Cardiac fibroblast (primary cell): ENCODE results near the gene TMEM186.

Experiments used
- DNase-seq, 2 donors: peaks; one replicate each; pipeline versions ENCODE4 v3.0.0 to v3.0.0-alpha.2; 2010; ENCODE audit warnings: low read depth in 2 of 2
- H3K4me3 ChIP-seq, 2 donors: replicated peaks in 1 of 2; 1 replicate in 1 of 2; 2 replicates in 1 of 2; pipeline ENCODE4 v1.5.1; 2011; ENCODE audit warnings: low read depth in 2 of 2, low read length in 2 of 2, mild to moderate bottlenecking in 2 of 2, moderate library complexity in 1 of 2
- CTCF ChIP-seq: IDR thresholded peaks from one replicate; pipeline ENCODE4 v1.5.1; 2011; ENCODE audit warnings: low read depth, mild to moderate bottlenecking, low read length, inconsistent platforms

Gene TMEM186

GRCh38 chr16:8832717-8833105, 35.3 kb upstream of the TMEM186 start:
- H3K4me3 ChIP-seq = no peak overlapping the region
- no peak for DNase-seq
- TF ChIP-seq CTCF = no peak

- no peak for TF ChIP-seq CTCF
- no peak for DNase-seq
These were observed 34.7 kb upstream of the TMEM186 start for GRCh38 chr16:8831871-8832716.

GRCh38 chr16:8831450-8831849, 34.0 kb upstream of the TMEM186 start:
- no peak for DNase-seq
- no peak overlapping the region for H3K4me3 ChIP-seq
- TF ChIP-seq CTCF = no peak

More at GRCh38 chr16:8831871-8832716, 34.7 kb upstream of the TMEM186 start:
- H3K4me3 ChIP-seq = no peak overlapping the region

- peak in 1 of 2 donors; percentile 54 for DNase-seq
- TF ChIP-seq CTCF = no peak
- no peak overlapping the region for H3K4me3 ChIP-seq
These were observed 31.2 kb upstream of the TMEM186 start for GRCh38 chr16:8828541-8829165.

- TF ChIP-seq CTCF = no peak
- no peak overlapping the region for H3K4me3 ChIP-seq
- DNase-seq = no peak
These were observed 28.9 kb upstream of the TMEM186 start for GRCh38 chr16:8826278-8826879.

GRCh38 chr16:8822403-8822802, 25.0 kb upstream of the TMEM186 start:
- no peak for DNase-seq
- no peak overlapping the region for H3K4me3 ChIP-seq
- no peak for TF ChIP-seq CTCF
